Endothelial cell (in vitro differentiated cells): Measurements from ENCODE around the gene ADCY5. TPM values are rescaled to one million over a fixed set of nuclear protein-coding genes. Genes with fewer than 3 reads are reported as not detected.

ENCODE experiments used
- DNase-seq: peaks from one replicate; pipeline ENCODE4 v3.0.0; 2021; ENCODE audit warnings: low spot score
- H3K27ac Mint-ChIP-seq: one replicate; pipeline ENCODE4 v1.8.0; 2021; ENCODE audit warnings: mixed read lengths, inconsistent platforms; ENCODE audit not compliant: unreplicated experiment
- H3K27me3 Mint-ChIP-seq: one replicate; pipeline ENCODE4 v1.8.0; 2021; ENCODE audit warnings: mild to moderate bottlenecking, moderate library complexity, mixed read lengths, inconsistent platforms; ENCODE audit not compliant: unreplicated experiment
- H3K36me3 Mint-ChIP-seq: one replicate; pipeline ENCODE4 v1.8.0; 2021; ENCODE audit warnings: mild to moderate bottlenecking, low read depth, mixed read lengths, inconsistent platforms; ENCODE audit not compliant: unreplicated experiment
- H3K4me1 Mint-ChIP-seq: one replicate; pipeline ENCODE4 v1.8.0; 2021; ENCODE audit warnings: mild to moderate bottlenecking, mixed read lengths, inconsistent platforms; ENCODE audit not compliant: unreplicated experiment
- H3K4me3 Mint-ChIP-seq: one replicate; pipeline ENCODE4 v1.8.0; 2021; ENCODE audit warnings: mild to moderate bottlenecking, mixed read lengths, inconsistent platforms; ENCODE audit not compliant: unreplicated experiment
- H3K9me3 Mint-ChIP-seq: one replicate; pipeline ENCODE4 v1.8.0; 2021; ENCODE audit warnings: mixed read lengths, inconsistent platforms; ENCODE audit not compliant: unreplicated experiment
- CTCF ChIP-seq: fragments of 200-600 bp; sonication (generic); IDR thresholded peaks from one replicate; pipeline ENCODE4 v1.5.0; 2021; ENCODE audit warnings: antibody characterized with exemption; ENCODE audit not compliant: unreplicated experiment
- total RNA-seq: library from RNA; stranded (reverse); fragmentation: NEBNext Ultra II Directional; extraction: Animal tissue kit (Norgen Biotek cat#: 25700); gene quantifications from one replicate; pipeline ENCODE4 v1.2.1, GENCODE V29; 2021; ENCODE audit not compliant: unreplicated experiment

ADCY5 gene
- total RNA-seq, 1 donor from 2014 or later, result 1.0 TPM

GRCh38 chr3:123285931-123286307 is 163.0 kb downstream of the ADCY5 start:
- peaks cover 3% of the 10 kb centered on the region for H3K36me3 Mint-ChIP-seq
- H3K4me3 Mint-ChIP-seq, result no peak overlapping the region
- no peak for DNase-seq
- TF ChIP-seq CTCF, result no peak
- peaks cover 9% of the 10 kb centered on the region for H3K27me3 Mint-ChIP-seq
- H3K4me1 Mint-ChIP-seq, result no peaks in the 10 kb centered on the region
- H3K9me3 Mint-ChIP-seq, result no peaks in the 10 kb centered on the region
- H3K27ac Mint-ChIP-seq, result no peak overlapping the region

DNA sequence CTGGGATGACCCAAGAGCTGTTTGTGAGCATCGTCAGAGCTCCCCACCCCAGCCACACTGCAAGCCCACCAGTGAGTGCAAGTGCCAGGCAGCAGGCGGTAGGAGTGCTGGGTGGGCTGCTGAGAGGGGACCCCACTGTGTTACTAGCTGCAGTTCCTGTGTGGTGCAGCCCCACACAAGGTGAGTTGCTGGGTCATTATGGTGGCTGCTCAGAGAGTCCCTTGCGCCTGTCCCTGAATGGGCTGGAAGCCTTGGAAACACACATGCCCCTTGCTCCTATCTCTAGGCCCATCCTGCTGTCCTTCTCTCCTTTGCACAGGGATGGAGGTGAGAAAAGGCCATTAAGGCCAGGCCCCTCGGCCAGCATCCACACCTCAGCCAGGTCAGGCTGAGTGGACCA is 163.4 kb downstream of the ADCY5 start:
- no peak for TF ChIP-seq CTCF
- Mint-ChIP-seq H3K9me3 (no peaks in the 10 kb centered on the region), H3K36me3 (peaks cover 3% of the 10 kb centered on the region), H3K4me1 (no peaks in the 10 kb centered on the region), H3K4me3 (no peak overlapping the region), H3K27ac (no peak overlapping the region), H3K27me3 (peaks cover 9% of the 10 kb centered on the region)
- DNase-seq, result no peak

GRCh38 chr3:123285066-123285465 is 163.8 kb downstream of the ADCY5 start:
- H3K9me3 Mint-ChIP-seq, result no peaks in the 10 kb centered on the region
- peaks cover 3% of the 10 kb centered on the region for H3K36me3 Mint-ChIP-seq
- peaks cover 8% of the 10 kb centered on the region for H3K27me3 Mint-ChIP-seq
- no peaks in the 10 kb centered on the region for H3K4me1 Mint-ChIP-seq
- TF ChIP-seq CTCF, result no peak
- no peak overlapping the region for H3K27ac Mint-ChIP-seq
- H3K4me3 Mint-ChIP-seq, result no peak overlapping the region
- no peak for DNase-seq

DNA sequence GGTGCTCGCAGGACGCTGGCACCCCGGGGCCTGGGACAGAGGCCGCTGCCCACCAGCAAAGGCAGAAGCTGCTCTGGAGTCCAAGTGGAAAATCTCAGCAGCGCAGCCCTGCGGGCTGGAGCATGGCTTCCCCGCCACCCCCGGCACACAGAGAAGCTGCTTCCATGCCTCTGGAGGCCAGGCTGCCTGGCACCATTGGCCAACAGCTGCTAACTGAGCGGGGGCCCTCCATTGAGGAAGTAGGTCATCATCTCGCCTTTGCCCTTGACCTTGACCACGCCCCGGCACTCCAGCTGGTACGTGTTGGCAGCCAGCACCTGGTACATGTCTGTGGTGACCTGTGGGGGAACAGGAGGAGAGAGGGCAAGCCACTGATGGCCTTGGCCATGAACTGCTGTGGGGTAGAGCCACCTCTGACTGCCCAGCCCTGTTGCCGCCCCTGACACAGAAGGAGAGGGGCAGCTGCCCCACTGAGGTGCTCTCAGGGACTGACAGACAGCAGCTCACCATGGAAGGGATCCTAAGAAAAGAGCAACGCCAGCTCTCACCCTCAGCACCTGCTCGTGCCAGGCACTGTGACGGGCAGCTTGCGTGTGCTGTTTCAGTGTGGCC is 164.4 kb downstream of the ADCY5 start:
- H3K4me3 Mint-ChIP-seq, result no peak overlapping the region
- TF ChIP-seq CTCF, result no peak
- no peak for DNase-seq
- no peak overlapping the region for H3K27ac Mint-ChIP-seq
- H3K36me3 Mint-ChIP-seq, result peaks cover 3% of the 10 kb centered on the region
- H3K27me3 Mint-ChIP-seq, result peaks cover 8% of the 10 kb centered on the region
- no peaks in the 10 kb centered on the region for H3K4me1 Mint-ChIP-seq
- H3K9me3 Mint-ChIP-seq, result no peaks in the 10 kb centered on the region

DNA sequence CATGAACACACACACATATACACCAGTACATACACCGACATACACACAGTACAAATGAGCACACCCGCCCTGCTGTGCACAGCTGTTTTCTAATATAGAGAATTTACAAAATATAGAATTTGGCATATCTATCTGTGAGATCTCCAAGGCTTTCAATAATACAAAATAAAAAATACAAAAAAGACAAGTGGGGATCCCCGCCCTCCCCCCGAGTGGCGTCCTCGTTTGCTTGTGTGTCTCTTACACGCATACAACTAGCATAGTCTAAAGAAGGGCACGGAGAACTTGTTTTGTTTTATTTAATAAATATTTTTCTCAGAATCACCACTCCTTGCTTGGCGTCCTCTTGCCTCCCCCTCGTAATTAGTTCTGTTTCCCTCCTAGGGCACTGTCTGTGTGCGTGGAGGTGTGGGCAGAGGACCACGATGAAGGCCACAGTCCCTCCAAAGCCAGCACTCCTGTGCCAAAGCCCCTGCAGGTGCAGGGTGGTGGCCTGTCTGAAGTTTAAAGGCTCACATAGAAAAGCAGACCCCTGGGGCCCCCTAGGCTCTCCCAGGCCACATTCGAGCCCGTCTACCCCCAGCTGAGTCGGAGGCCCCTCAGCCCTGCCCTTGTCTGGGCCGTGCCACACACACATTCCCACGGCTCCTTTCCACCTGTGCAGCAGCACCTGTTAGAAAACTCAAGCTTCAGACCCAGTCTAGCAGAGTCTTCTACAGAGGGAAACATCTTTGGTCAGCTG is 165.1 kb downstream of the ADCY5 start:
- Mint-ChIP-seq H3K36me3 (peaks cover 3% of the 10 kb centered on the region), H3K4me3 (no peak overlapping the region), H3K9me3 (no peaks in the 10 kb centered on the region), H3K27me3 (peaks cover 8% of the 10 kb centered on the region), H3K4me1 (no peaks in the 10 kb centered on the region), H3K27ac (no peak overlapping the region)
- no peak for TF ChIP-seq CTCF
- DNase-seq, result no peak
